Vagina (tissue), 2 donors: Measurements from ENCODE around the gene MGP. TPM values are rescaled to one million over a fixed set of nuclear protein-coding genes. Genes with fewer than 3 reads are reported as not detected.

Experiments
- DNase-seq, 2 donors: peaks; one replicate each; pipeline ENCODE4 v3.0.0-alpha.2; 2017; ENCODE audit errors: extremely low spot score in 2 of 2
- H3K27ac ChIP-seq: fragments of 200-600 bp; sonication (generic); one replicate; pipeline ENCODE4 v1.5.1; 2019
- H3K27me3 ChIP-seq: fragments of 200-600 bp; sonication (generic); one replicate; pipeline ENCODE4 v1.5.1; 2019
- H3K36me3 ChIP-seq, 2 donors: fragments of 200-600 bp; sonication (generic); one replicate each; pipeline ENCODE4 v1.5.1; 2017 to 2019
- H3K4me1 ChIP-seq: fragments of 200-600 bp; sonication (generic); one replicate; pipeline ENCODE4 v1.5.1; 2019
- H3K4me3 ChIP-seq, 2 donors: fragments of 200-600 bp; sonication (generic); 1 replicate in 1 of 2; 2 replicates in 1 of 2; pipeline ENCODE4 v1.5.1; 2016 to 2019
- H3K9me3 ChIP-seq: fragments of 200-600 bp; sonication (generic); one replicate; pipeline ENCODE4 v1.5.1; 2019
- CTCF ChIP-seq, 3 experiments: fragments of 450-650 bp in 2 of 3; fragments of 200-600 bp in 1 of 3; sonication (generic) in 1 of 3; IDR thresholded peaks; one replicate each; pipeline ENCODE4 v1.5.1; 2017 to 2019; ENCODE audit warnings: antibody characterized with exemption in 3 of 3, mild to moderate bottlenecking in 2 of 3, moderate library complexity in 2 of 3
- POLR2A ChIP-seq, 2 donors: fragments of 450-650 bp; IDR thresholded peaks; one replicate each; pipeline ENCODE4 v1.6.1; 2017; ENCODE audit warnings: antibody characterized with exemption in 2 of 2, mild to moderate bottlenecking in 2 of 2, moderate library complexity in 2 of 2
- POLR2AphosphoS5 ChIP-seq, 2 donors: sonication (generic); formaldehyde crosslinking; IDR thresholded peaks; one replicate each; pipeline ENCODE4 v1.9.0; 2017; ENCODE audit warnings: antibody characterized with exemption in 2 of 2, mild to moderate bottlenecking in 2 of 2, low read depth in 1 of 2; ENCODE audit not compliant: insufficient read depth in 1 of 2
- intact Hi-C: fragments of 100-400 bp; cut with DNase I; formaldehyde crosslinking; loops from one replicate; pipeline ENCODE4 v1.15.1; 2023
- total RNA-seq: library from RNA; depleted of rRNA; stranded (reverse); fragments of >200 nt; gene quantifications from one replicate; pipeline ENCODE4 v1.2.3, GENCODE V29; 2016

Gene MGP
- total RNA-seq, 1 donor from 2014 or later = 1,065 TPM

GRCh38 chr12:14871886-14872285 is 13.8 kb downstream of the MGP start:
- TF ChIP-seq POLR2A (IDR thresholded peaks at IDR 0.05) (no peak), CTCF (IDR thresholded peaks at IDR 0.05) (no peak), POLR2AphosphoS5 (IDR thresholded peaks at IDR 0.05; ENCODE audit: insufficient read depth in 1 of 2, low read depth in 1 of 2) (no peak)
- Histone ChIP-seq H3K4me1 (no peaks in the 10 kb centered on the region), H3K27ac (no peak overlapping the region), H3K9me3 (no peaks in the 10 kb centered on the region), H3K27me3 (no peaks in the 10 kb centered on the region), H3K36me3 (no peaks in the 10 kb centered on the region), H3K4me3 (no peak overlapping the region)
- DNase-seq = no peak
- intact Hi-C loops = no loop called here

GRCh38 chr12:14871247-14871646 is 14.4 kb downstream of the MGP start:
- no peaks in the 10 kb centered on the region for H3K27me3 ChIP-seq
- H3K9me3 ChIP-seq = no peaks in the 10 kb centered on the region
- no peaks in the 10 kb centered on the region for H3K4me1 ChIP-seq
- H3K27ac ChIP-seq = no peak overlapping the region
- H3K36me3 ChIP-seq = no peaks in the 10 kb centered on the region
- no peak for DNase-seq
- no peak overlapping the region for H3K4me3 ChIP-seq
- intact Hi-C loops = no loop called here
- TF ChIP-seq CTCF (IDR thresholded peaks at IDR 0.05) (no peak), POLR2A (IDR thresholded peaks at IDR 0.05) (no peak), POLR2AphosphoS5 (IDR thresholded peaks at IDR 0.05; ENCODE audit: insufficient read depth in 1 of 2, low read depth in 1 of 2) (no peak)

GRCh38 chr12:14868916-14869506 is 16.6 kb downstream of the MGP start:
- H3K4me3 ChIP-seq = no peak overlapping the region
- no peak for DNase-seq
- no peak overlapping the region for H3K27ac ChIP-seq
- TF ChIP-seq CTCF (IDR thresholded peaks at IDR 0.05) (no peak), POLR2AphosphoS5 (IDR thresholded peaks at IDR 0.05; ENCODE audit: insufficient read depth in 1 of 2, low read depth in 1 of 2) (no peak), POLR2A (IDR thresholded peaks at IDR 0.05) (no peak)
- H3K4me1 ChIP-seq = no peaks in the 10 kb centered on the region
- H3K27me3 ChIP-seq = no peaks in the 10 kb centered on the region
- intact Hi-C loops = no loop called here
- no peaks in the 10 kb centered on the region for H3K9me3 ChIP-seq
- no peaks in the 10 kb centered on the region for H3K36me3 ChIP-seq

- H3K4me1 ChIP-seq = no peaks in the 10 kb centered on the region
- no peak for DNase-seq
- H3K27ac ChIP-seq = no peak overlapping the region
- no peaks in the 10 kb centered on the region for H3K9me3 ChIP-seq
- no peaks in the 10 kb centered on the region for H3K27me3 ChIP-seq
- no peaks in the 10 kb centered on the region for H3K36me3 ChIP-seq
- TF ChIP-seq POLR2A (IDR thresholded peaks at IDR 0.05) = no peak
- no peak for TF ChIP-seq POLR2AphosphoS5 (IDR thresholded peaks at IDR 0.05; ENCODE audit: insufficient read depth in 1 of 2, low read depth in 1 of 2)
- TF ChIP-seq CTCF (IDR thresholded peaks at IDR 0.05) = no peak
- intact Hi-C loops = no loop called here
- H3K4me3 ChIP-seq = no peak overlapping the region
Observed at GRCh38 chr12:14860490-14860889, 25.2 kb downstream of the MGP start.

GRCh38 chr12:14858513-14858912 is 27.1 kb downstream of the MGP start:
- H3K9me3 ChIP-seq = no peaks in the 10 kb centered on the region
- H3K4me1 ChIP-seq = peaks cover 7% of the 10 kb centered on the region
- DNase-seq = no peak
- intact Hi-C loops = no loop called here
- H3K27ac ChIP-seq = no peak overlapping the region
- H3K36me3 ChIP-seq = no peaks in the 10 kb centered on the region
- TF ChIP-seq CTCF (IDR thresholded peaks at IDR 0.05) (no peak), POLR2A (IDR thresholded peaks at IDR 0.05) (no peak), POLR2AphosphoS5 (IDR thresholded peaks at IDR 0.05; ENCODE audit: insufficient read depth in 1 of 2, low read depth in 1 of 2) (no peak)
- H3K4me3 ChIP-seq = no peak overlapping the region
- H3K27me3 ChIP-seq = no peaks in the 10 kb centered on the region
